ENCODE measurements around the gene NOD2.

The NOD2 gene

DNA sequence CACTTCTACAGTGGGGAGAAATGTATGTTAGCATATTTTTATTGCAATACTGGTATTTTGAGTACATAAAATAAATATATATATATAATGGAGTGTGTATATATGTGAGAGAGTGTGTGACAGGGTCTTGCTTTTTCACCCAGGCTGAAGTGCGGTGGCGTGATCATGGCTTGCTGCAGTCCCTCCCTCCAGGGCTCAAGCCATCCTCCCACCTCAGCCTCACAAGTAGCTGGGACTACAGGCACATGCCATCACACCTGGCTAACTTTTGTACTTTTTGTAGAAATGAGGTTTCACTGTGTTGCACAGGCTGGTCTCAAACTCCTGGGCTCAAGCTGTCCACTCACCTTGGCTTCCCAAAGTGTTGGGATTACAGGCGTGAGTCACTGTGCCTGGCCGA, 52.5 kb downstream of the NOD2 start:
- Histone ChIP-seq H3K27me3 (replicated peaks; ENCODE audit: control insufficient read depth, insufficient read depth, low read length) (no peaks in the 10 kb centered on the region), H3K4me3 (replicated peaks; ENCODE audit: low read depth, low read length) (no peak overlapping the region), H3K36me3 (ENCODE audit: control insufficient read depth, insufficient read depth, low read length) (peaks cover 5% of the 10 kb centered on the region)
- TF ChIP-seq, protein P1, sequence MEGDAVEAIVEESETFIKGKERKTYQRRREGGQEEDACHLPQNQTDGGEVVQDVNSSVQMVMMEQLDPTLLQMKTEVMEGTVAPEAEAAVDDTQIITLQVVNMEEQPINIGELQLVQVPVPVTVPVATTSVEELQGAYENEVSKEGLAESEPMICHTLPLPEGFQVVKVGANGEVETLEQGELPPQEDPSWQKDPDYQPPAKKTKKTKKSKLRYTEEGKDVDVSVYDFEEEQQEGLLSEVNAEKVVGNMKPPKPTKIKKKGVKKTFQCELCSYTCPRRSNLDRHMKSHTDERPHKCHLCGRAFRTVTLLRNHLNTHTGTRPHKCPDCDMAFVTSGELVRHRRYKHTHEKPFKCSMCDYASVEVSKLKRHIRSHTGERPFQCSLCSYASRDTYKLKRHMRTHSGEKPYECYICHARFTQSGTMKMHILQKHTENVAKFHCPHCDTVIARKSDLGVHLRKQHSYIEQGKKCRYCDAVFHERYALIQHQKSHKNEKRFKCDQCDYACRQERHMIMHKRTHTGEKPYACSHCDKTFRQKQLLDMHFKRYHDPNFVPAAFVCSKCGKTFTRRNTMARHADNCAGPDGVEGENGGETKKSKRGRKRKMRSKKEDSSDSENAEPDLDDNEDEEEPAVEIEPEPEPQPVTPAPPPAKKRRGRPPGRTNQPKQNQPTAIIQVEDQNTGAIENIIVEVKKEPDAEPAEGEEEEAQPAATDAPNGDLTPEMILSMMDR (IDR thresholded peaks at IDR 0.05; ENCODE audit: insufficient read depth, low read length, poor library complexity, severe bottlenecking) = no peak
- no peak for DNase-seq (ENCODE audit: extremely low read depth, insufficient read length)

DNA sequence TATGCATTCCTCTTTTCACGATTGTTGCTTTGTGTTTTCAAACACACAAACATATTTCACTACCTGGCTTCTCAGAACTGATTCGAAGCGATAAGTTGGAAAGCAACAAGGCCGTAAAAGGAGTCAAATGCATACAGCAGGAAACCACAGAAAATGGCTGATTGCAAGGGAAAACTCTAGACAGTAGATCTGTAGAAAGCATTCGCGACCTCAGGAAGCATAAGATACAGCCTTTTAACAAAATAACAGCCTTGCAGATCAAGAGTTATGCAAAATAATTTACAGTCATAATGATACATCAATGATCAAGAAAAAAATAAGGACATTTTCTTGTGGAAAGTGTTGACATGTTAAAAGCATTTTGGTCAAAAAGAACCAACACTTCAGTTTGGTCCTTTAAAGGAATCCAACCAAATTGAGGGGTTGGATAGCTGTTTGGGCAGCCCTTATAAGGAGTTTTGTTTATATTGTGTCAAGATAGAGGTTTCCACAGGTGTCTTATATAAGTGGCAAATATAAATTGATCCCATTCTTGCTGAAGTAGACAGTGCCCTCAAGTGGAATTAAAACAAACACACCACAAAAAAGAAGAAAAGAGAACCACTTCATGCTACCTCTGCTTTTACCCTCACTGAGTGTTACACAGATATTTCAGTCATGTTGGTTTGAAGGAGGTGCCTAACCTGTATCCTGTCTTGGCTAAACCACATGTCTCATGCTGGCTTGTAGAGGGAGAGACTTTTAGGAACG, 54.0 kb downstream of the NOD2 start:
- TF ChIP-seq, protein P1 (IDR thresholded peaks at IDR 0.05; ENCODE audit: insufficient read depth, low read length, poor library complexity, severe bottlenecking) = peak; percentile 41
- Histone ChIP-seq H3K27me3 (replicated peaks; ENCODE audit: control insufficient read depth, insufficient read depth, low read length) (no peaks in the 10 kb centered on the region), H3K4me3 (replicated peaks; ENCODE audit: low read depth, low read length) (no peak overlapping the region; the same call in 1 of the 2 replicates), H3K36me3 (ENCODE audit: control insufficient read depth, insufficient read depth, low read length) (peaks cover 6% of the 10 kb centered on the region)
- DNase-seq (ENCODE audit: extremely low read depth, insufficient read length) = peak; percentile 36

DNA sequence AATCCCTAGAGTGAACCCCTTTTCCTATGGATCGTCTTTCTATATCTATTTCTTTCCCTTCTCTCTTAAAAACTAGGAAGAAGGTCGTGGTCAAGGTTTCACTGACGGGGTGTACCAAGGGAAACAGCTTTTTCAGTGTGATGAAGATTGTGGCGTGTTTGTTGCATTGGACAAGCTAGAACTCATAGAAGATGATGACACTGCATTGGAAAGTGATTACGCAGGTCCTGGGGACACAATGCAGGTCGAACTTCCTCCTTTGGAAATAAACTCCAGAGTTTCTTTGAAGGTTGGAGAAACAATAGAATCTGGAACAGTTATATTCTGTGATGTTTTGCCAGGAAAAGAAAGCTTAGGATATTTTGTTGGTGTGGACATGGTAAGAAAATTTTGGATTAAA, 58.1 kb downstream of the NOD2 start:
- Histone ChIP-seq H3K4me3 (replicated peaks; ENCODE audit: low read depth, low read length) (no peak overlapping the region), H3K36me3 (ENCODE audit: control insufficient read depth, insufficient read depth, low read length) (peaks cover 10% of the 10 kb centered on the region), H3K27me3 (replicated peaks; ENCODE audit: control insufficient read depth, insufficient read depth, low read length) (no peaks in the 10 kb centered on the region)
- TF ChIP-seq, protein P1 (IDR thresholded peaks at IDR 0.05; ENCODE audit: insufficient read depth, low read length, poor library complexity, severe bottlenecking) = no peak
- no peak for DNase-seq (ENCODE audit: extremely low read depth, insufficient read length)

DNA sequence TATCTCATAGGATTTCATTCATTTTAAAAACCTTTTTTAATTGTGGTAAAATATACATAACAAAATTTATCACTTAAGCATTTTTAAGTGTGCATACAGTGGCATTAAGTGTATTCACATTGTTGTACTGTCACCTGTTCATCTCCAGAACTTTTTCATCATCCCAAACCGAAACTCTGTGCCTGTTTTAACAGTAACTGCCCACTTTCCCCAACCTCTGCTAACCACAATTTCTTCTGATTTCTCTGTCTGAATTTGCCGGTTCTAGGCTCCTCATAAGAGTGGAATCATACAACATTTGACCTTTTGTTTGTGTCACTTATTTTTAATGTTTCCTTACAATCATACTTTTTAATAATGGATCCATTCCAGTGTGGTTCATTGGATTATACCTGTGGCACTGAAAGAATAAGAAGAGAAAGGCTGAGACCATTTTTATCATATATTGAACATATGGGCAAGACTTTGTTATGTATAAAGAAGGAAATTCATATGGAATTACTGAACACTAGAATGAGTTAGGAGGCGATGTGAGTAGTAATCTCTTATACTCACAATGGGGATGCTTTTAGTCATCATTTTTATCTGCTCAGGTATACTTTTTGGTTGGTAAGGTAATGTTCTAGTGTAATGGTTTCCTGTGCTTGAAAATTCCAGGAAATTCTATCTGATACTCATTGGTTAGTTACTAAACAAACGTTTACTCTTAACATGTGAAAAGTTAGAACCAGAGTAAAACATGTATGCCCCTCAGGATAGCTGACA, 59.2 kb downstream of the NOD2 start:
- H3K36me3 ChIP-seq (ENCODE audit: control insufficient read depth, insufficient read depth, low read length) = peaks cover 10% of the 10 kb centered on the region
- no peak overlapping the region for H3K4me3 ChIP-seq (replicated peaks; ENCODE audit: low read depth, low read length)
- no peaks in the 10 kb centered on the region for H3K27me3 ChIP-seq (replicated peaks; ENCODE audit: control insufficient read depth, insufficient read depth, low read length)
- DNase-seq (ENCODE audit: extremely low read depth, insufficient read length) = no peak
- TF ChIP-seq, protein P1 (IDR thresholded peaks at IDR 0.05; ENCODE audit: insufficient read depth, low read length, poor library complexity, severe bottlenecking) = no peak

DNA sequence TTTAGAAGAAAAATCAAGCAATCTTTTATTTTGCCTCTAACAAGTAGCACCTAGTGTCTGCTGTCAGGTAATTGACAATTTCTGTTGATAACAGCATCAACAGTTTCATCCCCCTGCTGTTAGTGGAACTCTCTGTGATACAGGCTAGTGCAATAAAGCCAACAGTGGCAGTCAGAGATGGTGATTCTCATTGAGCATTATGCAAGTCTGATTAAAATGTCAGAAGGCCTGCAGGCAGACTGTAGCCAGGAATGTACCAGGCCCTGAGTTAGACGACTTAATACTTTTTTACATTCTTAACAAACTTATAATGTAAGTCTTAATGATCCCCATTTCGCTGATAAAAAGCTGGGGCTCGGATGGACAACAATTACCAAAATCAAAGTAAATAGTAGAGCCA, 63.1 kb downstream of the NOD2 start:
- no peaks in the 10 kb centered on the region for H3K27me3 ChIP-seq (replicated peaks; ENCODE audit: control insufficient read depth, insufficient read depth, low read length)
- TF ChIP-seq, protein P1 (IDR thresholded peaks at IDR 0.05; ENCODE audit: insufficient read depth, low read length, poor library complexity, severe bottlenecking) = no peak
- H3K4me3 ChIP-seq (replicated peaks; ENCODE audit: low read depth, low read length) = no peak overlapping the region
- no peak for DNase-seq (ENCODE audit: extremely low read depth, insufficient read length)
- peaks cover 7% of the 10 kb centered on the region for H3K36me3 ChIP-seq (ENCODE audit: control insufficient read depth, insufficient read depth, low read length)
